Fibroblast of pulmonary artery (primary cell): ENCODE measurements around the gene B3GALNT2.

Experiments
- DNase-seq: peaks from one replicate; pipeline ENCODE4 v3.0.0-alpha.2; 2010; ENCODE audit warnings: low read depth
- H3K4me3 ChIP-seq: replicated peaks from 2 replicates; pipeline ENCODE4 v1.5.1; 2011; ENCODE audit warnings: low read depth, mild to moderate bottlenecking, control low read depth, low read length, moderate library complexity
- CTCF ChIP-seq: IDR thresholded peaks from 2 replicates; pipeline ENCODE4 v1.5.1; 2011; ENCODE audit warnings: mild to moderate bottlenecking, control low read depth, low read length, inconsistent platforms; ENCODE audit errors: missing control alignments

Gene B3GALNT2

GRCh38 chr1:235454021-235454420 is 50.2 kb downstream of the B3GALNT2 start:
- no peak for TF ChIP-seq CTCF

GRCh38 chr1:235450886-235451483 is 53.3 kb downstream of the B3GALNT2 start:
- no peak overlapping the region for H3K4me3 ChIP-seq
- no peak for TF ChIP-seq CTCF
- DNase-seq, result no peak

More at GRCh38 chr1:235454021-235454420, 50.2 kb downstream of the B3GALNT2 start:
- DNase-seq, result no peak
- H3K4me3 ChIP-seq, result no peak overlapping the region

GRCh38 chr1:235450433-235450832 is 53.8 kb downstream of the B3GALNT2 start:
- H3K4me3 ChIP-seq, result no peak overlapping the region
- DNase-seq, result no peak
- TF ChIP-seq CTCF, result no peak

GRCh38 chr1:235448616-235449015 is 55.6 kb downstream of the B3GALNT2 start:
- no peak for TF ChIP-seq CTCF
- DNase-seq, result no peak
- no peak overlapping the region for H3K4me3 ChIP-seq

- TF ChIP-seq CTCF, result no peak
- peak; percentile 75 for DNase-seq
These were observed 61.3 kb downstream of the B3GALNT2 start for GRCh38 chr1:235442788-235443429.

GRCh38 chr1:235441159-235441685 is 63.0 kb downstream of the B3GALNT2 start:
- H3K4me3 ChIP-seq, result no peak overlapping the region
- no peak for TF ChIP-seq CTCF
- no peak for DNase-seq

More at GRCh38 chr1:235442788-235443429, 61.3 kb downstream of the B3GALNT2 start:
- no peak overlapping the region for H3K4me3 ChIP-seq
